K562 (cell line): ENCODE data around the gene DAG1. TPM values are rescaled to one million over a fixed set of nuclear protein-coding genes. Genes with fewer than 3 reads are reported as not detected.

Source experiments
- ASH1L ChIP-seq: fragments of 450-650 bp; IDR thresholded peaks from 2 replicates; pipeline ENCODE4 v1.6.1; 2018; ENCODE audit warnings: borderline replicate concordance, mild to moderate bottlenecking, low read depth; ENCODE audit not compliant: partially characterized antibody
- BRF2 ChIP-seq: IDR thresholded peaks from 3 replicates; pipeline ENCODE4 v1.6.1; 2011; ENCODE audit warnings: borderline replicate concordance, mild to moderate bottlenecking; ENCODE audit not compliant: insufficient read length, insufficient read depth
- ESRRA ChIP-seq: fragments of 450-650 bp; IDR thresholded peaks from 2 replicates; pipeline ENCODE4 v1.6.1; 2014; ENCODE audit warnings: low read depth, mild to moderate bottlenecking, moderate library complexity, borderline replicate concordance
- JUN ChIP-seq, 2 experiments: sonication (generic) in 1 of 2; formaldehyde crosslinking in 1 of 2; IDR thresholded peaks; 2 replicates each; pipeline versions ENCODE4 v1.6.1 to v1.8.0; 2012 to 2022; ENCODE audit warnings: borderline replicate concordance in 2 of 2, mild to moderate bottlenecking in 2 of 2, improper control_type of control experiment in 1 of 2, low read depth in 1 of 2, low read length in 1 of 2, missing genetic modification reagents in 1 of 2
- KHSRP ChIP-seq: fragments of 450-650 bp; IDR thresholded peaks from 2 replicates; pipeline ENCODE4 v1.6.1; 2017
- MAZ ChIP-seq, 2 experiments: fragments of 450-650 bp in 1 of 2; sonication (generic) in 1 of 2; formaldehyde crosslinking; IDR thresholded peaks in 1 of 2; conservative IDR thresholded peaks in 1 of 2; 2 replicates each; pipeline versions ENCODE4 v1.4.0 to v1.5.0; 2020; ENCODE audit warnings: mild to moderate bottlenecking in 1 of 2, missing genetic modification reagents in 1 of 2
- MECOM ChIP-seq: fragments of 250-450 bp; sonication (Bioruptor Pico); IDR thresholded peaks from 2 replicates; pipeline ENCODE4 v1.8.0; 2022; ENCODE audit warnings: inconsistent platforms
- MED1 ChIP-seq: sonication (generic); formaldehyde crosslinking; IDR thresholded peaks from 2 replicates; pipeline ENCODE4 v1.8.1; 2023; ENCODE audit warnings: missing genetic modification reagents, borderline replicate concordance
- NELFE ChIP-seq: IDR thresholded peaks from 2 replicates; pipeline ENCODE4 v1.6.1; 2011; ENCODE audit warnings: mild to moderate bottlenecking; ENCODE audit not compliant: insufficient read depth, insufficient read length
- POLR2A ChIP-seq: fragments of 450-650 bp; conservative IDR thresholded peaks from 2 replicates; pipeline ENCODE4 v1.6.1; 2016
- POLR3A ChIP-seq: IDR thresholded peaks from 2 replicates; pipeline ENCODE4 v1.6.1; 2011; ENCODE audit warnings: borderline replicate concordance, mild to moderate bottlenecking, moderate library complexity; ENCODE audit not compliant: insufficient read length, insufficient read depth; ENCODE audit errors: extremely low read depth
- POU5F1 ChIP-seq: fragments of 150-350 bp; IDR thresholded peaks from 2 replicates; pipeline ENCODE4 v1.6.1; 2014; ENCODE audit warnings: borderline replicate concordance, low read length, low read depth, mild to moderate bottlenecking; ENCODE audit not compliant: partially characterized antibody
- SMARCA5 ChIP-seq: fragments of 450-650 bp; IDR thresholded peaks from 2 replicates; pipeline ENCODE4 v1.6.1; 2016
- ZNF133 ChIP-seq: fragments of 250-450 bp; sonication (Bioruptor Pico); IDR thresholded peaks from 2 replicates; pipeline ENCODE4 v1.4.0; 2020; ENCODE audit warnings: mild to moderate bottlenecking
- ZNF224 ChIP-seq: sonication (generic); formaldehyde crosslinking; IDR thresholded peaks from 2 replicates; pipeline ENCODE4 v1.8.0; 2022; ENCODE audit warnings: mild to moderate bottlenecking, missing genetic modification reagents
- ZNF347 ChIP-seq: fragments of 450-650 bp; formaldehyde crosslinking; IDR thresholded peaks from 2 replicates; pipeline ENCODE4 v1.4.0; 2020; ENCODE audit warnings: low read depth, mild to moderate bottlenecking, moderate library complexity
- ZNF644 ChIP-seq: fragments of 200-800 bp; sonication (Bioruptor generic); IDR thresholded peaks from 2 replicates; pipeline ENCODE4 v1.6.1; 2016; ENCODE audit warnings: low read depth, missing genetic modification characterization, missing compliant biosample characterization
- polyA plus RNA-seq, 8 experiments: library from polyadenylated mRNA; depleted of rRNA in 4 of 8; stranded (reverse) in 5 of 8; unstranded in 3 of 8; fragments of >200 nt; fragmentation: Nextera tagmentation in 2 of 8; fragmentation: Illumina TruSeq in 1 of 8; extraction: Ambion mirVana in 2 of 8; extraction: Trizol in 1 of 8; gene quantifications; 2 replicates each; pipeline versions ENCODE4 v1.2.1 to v1.2.3, GENCODE V29; 2011 to 2014; ENCODE audit warnings: inconsistent platforms in 1 of 8, missing spikeins in 1 of 8
- total RNA-seq, 7 experiments: library from RNA; depleted of rRNA in 6 of 7; stranded (reverse); fragments of >200 nt in 6 of 7; fragmentation: Illumina TruSeq in 2 of 7; extraction: Trizol in 2 of 7; gene quantifications; 2 replicates each; pipeline versions ENCODE4 v1.2.1 to v1.2.3, GENCODE V29; 2011 to 2021; ENCODE audit warnings: low replicate concordance in 1 of 7
- TF ChIP-seq, protein P1 (sequence below): fragments of 250-450 bp; sonication (Bioruptor Pico); IDR thresholded peaks from 2 replicates; pipeline ENCODE4 v1.9.0; 2021; ENCODE audit warnings: mild to moderate bottlenecking
- TF ChIP-seq, protein P2 (sequence below): fragments of 450-650 bp; IDR thresholded peaks from 2 replicates; pipeline ENCODE4 v1.6.1; 2016; ENCODE audit warnings: low read depth, mild to moderate bottlenecking, moderate library complexity
- TF ChIP-seq, protein P3 (sequence below): fragments of 450-650 bp; IDR thresholded peaks from 2 replicates; pipeline ENCODE4 v1.7.1; 2018; ENCODE audit warnings: mild to moderate bottlenecking, low read depth; ENCODE audit not compliant: partially characterized antibody
- TF ChIP-seq, protein P4 (sequence below): fragments of 250-450 bp; sonication (Bioruptor Pico); IDR thresholded peaks from 2 replicates; pipeline ENCODE4 v1.5.0; 2021

Gene DAG1
- total and polyA plus RNA-seq, 9 of the 15 experiments (the other 6 are each of a cell fraction or from before 2014, with no cell fraction given) = 0.29 to 19.6 (median 8.2) TPM

- TF ChIP-seq, protein P1, sequence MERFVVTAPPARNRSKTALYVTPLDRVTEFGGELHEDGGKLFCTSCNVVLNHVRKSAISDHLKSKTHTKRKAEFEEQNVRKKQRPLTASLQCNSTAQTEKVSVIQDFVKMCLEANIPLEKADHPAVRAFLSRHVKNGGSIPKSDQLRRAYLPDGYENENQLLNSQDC (CRISPR knock-in tag) = no peak
- TF ChIP-seq, protein P2, sequence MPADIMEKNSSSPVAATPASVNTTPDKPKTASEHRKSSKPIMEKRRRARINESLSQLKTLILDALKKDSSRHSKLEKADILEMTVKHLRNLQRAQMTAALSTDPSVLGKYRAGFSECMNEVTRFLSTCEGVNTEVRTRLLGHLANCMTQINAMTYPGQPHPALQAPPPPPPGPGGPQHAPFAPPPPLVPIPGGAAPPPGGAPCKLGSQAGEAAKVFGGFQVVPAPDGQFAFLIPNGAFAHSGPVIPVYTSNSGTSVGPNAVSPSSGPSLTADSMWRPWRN = no peak
- TF ChIP-seq POLR2A = peak; percentile 78; the same call in 1 of the 2 replicates
- no peak for TF ChIP-seq ZNF347 (CRISPR knock-in tag)
- TF ChIP-seq ESRRA = peak; percentile 72; the same call in 1 of the 2 replicates
- TF ChIP-seq ZNF133 (CRISPR knock-in tag) = no peak
- TF ChIP-seq, protein P3, sequence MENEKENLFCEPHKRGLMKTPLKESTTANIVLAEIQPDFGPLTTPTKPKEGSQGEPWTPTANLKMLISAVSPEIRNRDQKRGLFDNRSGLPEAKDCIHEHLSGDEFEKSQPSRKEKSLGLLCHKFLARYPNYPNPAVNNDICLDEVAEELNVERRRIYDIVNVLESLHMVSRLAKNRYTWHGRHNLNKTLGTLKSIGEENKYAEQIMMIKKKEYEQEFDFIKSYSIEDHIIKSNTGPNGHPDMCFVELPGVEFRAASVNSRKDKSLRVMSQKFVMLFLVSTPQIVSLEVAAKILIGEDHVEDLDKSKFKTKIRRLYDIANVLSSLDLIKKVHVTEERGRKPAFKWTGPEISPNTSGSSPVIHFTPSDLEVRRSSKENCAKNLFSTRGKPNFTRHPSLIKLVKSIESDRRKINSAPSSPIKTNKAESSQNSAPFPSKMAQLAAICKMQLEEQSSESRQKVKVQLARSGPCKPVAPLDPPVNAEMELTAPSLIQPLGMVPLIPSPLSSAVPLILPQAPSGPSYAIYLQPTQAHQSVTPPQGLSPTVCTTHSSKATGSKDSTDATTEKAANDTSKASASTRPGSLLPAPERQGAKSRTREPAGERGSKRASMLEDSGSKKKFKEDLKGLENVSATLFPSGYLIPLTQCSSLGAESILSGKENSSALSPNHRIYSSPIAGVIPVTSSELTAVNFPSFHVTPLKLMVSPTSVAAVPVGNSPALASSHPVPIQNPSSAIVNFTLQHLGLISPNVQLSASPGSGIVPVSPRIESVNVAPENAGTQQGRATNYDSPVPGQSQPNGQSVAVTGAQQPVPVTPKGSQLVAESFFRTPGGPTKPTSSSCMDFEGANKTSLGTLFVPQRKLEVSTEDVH = no peak
- peak; percentile 8 for TF ChIP-seq POU5F1
- TF ChIP-seq ZNF644 (tag) = no peak
- TF ChIP-seq BRF2 = no peak
- no peak for TF ChIP-seq ASH1L
- no peak for TF ChIP-seq ZNF224 (CRISPR knock-in tag)
- TF ChIP-seq KHSRP = no peak
- TF ChIP-seq JUN (IDR thresholded peaks at IDR 0.05; ENCODE audit: borderline replicate concordance, low read depth, low read length) = no peak
- peak; percentile 28; the same call in 1 of the 2 replicates for TF ChIP-seq JUN (CRISPR knock-in tag; IDR thresholded peaks at IDR 0.05; ENCODE audit: borderline replicate concordance)
- TF ChIP-seq MECOM (CRISPR knock-in tag) = no peak
- no peak for TF ChIP-seq NELFE
- TF ChIP-seq, protein P4, sequence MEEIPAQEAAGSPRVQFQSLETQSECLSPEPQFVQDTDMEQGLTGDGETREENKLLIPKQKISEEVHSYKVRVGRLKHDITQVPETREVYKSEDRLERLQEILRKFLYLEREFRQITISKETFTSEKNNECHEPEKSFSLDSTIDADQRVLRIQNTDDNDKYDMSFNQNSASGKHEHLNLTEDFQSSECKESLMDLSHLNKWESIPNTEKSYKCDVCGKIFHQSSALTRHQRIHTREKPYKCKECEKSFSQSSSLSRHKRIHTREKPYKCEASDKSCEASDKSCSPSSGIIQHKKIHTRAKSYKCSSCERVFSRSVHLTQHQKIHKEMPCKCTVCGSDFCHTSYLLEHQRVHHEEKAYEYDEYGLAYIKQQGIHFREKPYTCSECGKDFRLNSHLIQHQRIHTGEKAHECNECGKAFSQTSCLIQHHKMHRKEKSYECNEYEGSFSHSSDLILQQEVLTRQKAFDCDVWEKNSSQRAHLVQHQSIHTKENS (CRISPR knock-in tag) = no peak
- no peak for TF ChIP-seq POLR3A
- no peak; the same call in 1 of the 2 replicates for TF ChIP-seq MED1
- no peak for TF ChIP-seq SMARCA5
- TF ChIP-seq MAZ (CRISPR knock-in tag; conservative IDR thresholded peaks at IDR 0.05 in 1 of 2, IDR thresholded peaks at IDR 0.05 in 1 of 2) = peak in 1 of 2 experiments; percentile 45; a peak in 2 of 4 replicates
Measured at GRCh38 chr3:49469936-49470713, at the start of gene DAG1 (continued).
